Measurements from ENCODE around the gene UBE3B.

Gene UBE3B

GRCh38 chr12:109532721-109533486 lies 55.5 kb downstream of the UBE3B start:
- no peak for ATAC-seq
- TF ChIP-seq POU6F1 (CRISPR knock-in tag; IDR thresholded peaks at IDR 0.05; ENCODE audit: borderline replicate concordance, low read depth) (no peak), CSDC2 (CRISPR knock-in tag; IDR thresholded peaks at IDR 0.05) (no peak), ZFP3 (CRISPR knock-in tag; IDR thresholded peaks at IDR 0.05) (no peak), ZNF8 (CRISPR knock-in tag; IDR thresholded peaks at IDR 0.05) (no peak)

GRCh38 chr12:109533487-109533740 lies 56.0 kb downstream of the UBE3B start:
- no peak for ATAC-seq
- no peak for TF ChIP-seq ZNF565 (CRISPR knock-in tag; conservative IDR thresholded peaks at IDR 0.05; ENCODE audit: low read depth)
- TF ChIP-seq ISL1 (CRISPR knock-in tag; IDR thresholded peaks at IDR 0.05) = no peak
- TF ChIP-seq PPARA (CRISPR knock-in tag; IDR thresholded peaks at IDR 0.05; ENCODE audit: borderline replicate concordance) = no peak
- TF ChIP-seq POU6F1 (CRISPR knock-in tag; IDR thresholded peaks at IDR 0.05; ENCODE audit: borderline replicate concordance, low read depth) = no peak
- no peak for TF ChIP-seq ESRRG (CRISPR knock-in tag; IDR thresholded peaks at IDR 0.05)
- TF ChIP-seq ARNTL (CRISPR knock-in tag; IDR thresholded peaks at IDR 0.05; ENCODE audit: borderline replicate concordance, low read depth) = no peak
- no peak for TF ChIP-seq TCF4 (CRISPR knock-in tag; IDR thresholded peaks at IDR 0.05; ENCODE audit: borderline replicate concordance)
- TF ChIP-seq, protein P1, sequence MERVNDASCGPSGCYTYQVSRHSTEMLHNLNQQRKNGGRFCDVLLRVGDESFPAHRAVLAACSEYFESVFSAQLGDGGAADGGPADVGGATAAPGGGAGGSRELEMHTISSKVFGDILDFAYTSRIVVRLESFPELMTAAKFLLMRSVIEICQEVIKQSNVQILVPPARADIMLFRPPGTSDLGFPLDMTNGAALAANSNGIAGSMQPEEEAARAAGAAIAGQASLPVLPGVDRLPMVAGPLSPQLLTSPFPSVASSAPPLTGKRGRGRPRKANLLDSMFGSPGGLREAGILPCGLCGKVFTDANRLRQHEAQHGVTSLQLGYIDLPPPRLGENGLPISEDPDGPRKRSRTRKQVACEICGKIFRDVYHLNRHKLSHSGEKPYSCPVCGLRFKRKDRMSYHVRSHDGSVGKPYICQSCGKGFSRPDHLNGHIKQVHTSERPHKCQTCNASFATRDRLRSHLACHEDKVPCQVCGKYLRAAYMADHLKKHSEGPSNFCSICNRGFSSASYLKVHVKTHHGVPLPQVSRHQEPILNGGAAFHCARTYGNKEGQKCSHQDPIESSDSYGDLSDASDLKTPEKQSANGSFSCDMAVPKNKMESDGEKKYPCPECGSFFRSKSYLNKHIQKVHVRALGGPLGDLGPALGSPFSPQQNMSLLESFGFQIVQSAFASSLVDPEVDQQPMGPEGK (CRISPR knock-in tag; IDR thresholded peaks at IDR 0.05; ENCODE audit: borderline replicate concordance) = no peak
- no peak for TF ChIP-seq OSR1 (CRISPR knock-in tag; IDR thresholded peaks at IDR 0.05)
- TF ChIP-seq, protein P2, sequence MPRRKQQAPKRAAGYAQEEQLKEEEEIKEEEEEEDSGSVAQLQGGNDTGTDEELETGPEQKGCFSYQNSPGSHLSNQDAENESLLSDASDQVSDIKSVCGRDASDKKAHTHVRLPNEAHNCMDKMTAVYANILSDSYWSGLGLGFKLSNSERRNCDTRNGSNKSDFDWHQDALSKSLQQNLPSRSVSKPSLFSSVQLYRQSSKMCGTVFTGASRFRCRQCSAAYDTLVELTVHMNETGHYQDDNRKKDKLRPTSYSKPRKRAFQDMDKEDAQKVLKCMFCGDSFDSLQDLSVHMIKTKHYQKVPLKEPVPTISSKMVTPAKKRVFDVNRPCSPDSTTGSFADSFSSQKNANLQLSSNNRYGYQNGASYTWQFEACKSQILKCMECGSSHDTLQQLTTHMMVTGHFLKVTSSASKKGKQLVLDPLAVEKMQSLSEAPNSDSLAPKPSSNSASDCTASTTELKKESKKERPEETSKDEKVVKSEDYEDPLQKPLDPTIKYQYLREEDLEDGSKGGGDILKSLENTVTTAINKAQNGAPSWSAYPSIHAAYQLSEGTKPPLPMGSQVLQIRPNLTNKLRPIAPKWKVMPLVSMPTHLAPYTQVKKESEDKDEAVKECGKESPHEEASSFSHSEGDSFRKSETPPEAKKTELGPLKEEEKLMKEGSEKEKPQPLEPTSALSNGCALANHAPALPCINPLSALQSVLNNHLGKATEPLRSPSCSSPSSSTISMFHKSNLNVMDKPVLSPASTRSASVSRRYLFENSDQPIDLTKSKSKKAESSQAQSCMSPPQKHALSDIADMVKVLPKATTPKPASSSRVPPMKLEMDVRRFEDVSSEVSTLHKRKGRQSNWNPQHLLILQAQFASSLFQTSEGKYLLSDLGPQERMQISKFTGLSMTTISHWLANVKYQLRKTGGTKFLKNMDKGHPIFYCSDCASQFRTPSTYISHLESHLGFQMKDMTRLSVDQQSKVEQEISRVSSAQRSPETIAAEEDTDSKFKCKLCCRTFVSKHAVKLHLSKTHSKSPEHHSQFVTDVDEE (CRISPR knock-in tag; IDR thresholded peaks at IDR 0.05) = no peak
- no peak for TF ChIP-seq CREB5 (CRISPR knock-in tag; IDR thresholded peaks at IDR 0.05; ENCODE audit: low read depth)

- ATAC-seq = no peak
- TF ChIP-seq CREB5 (CRISPR knock-in tag; IDR thresholded peaks at IDR 0.05; ENCODE audit: low read depth) = no peak
- no peak for TF ChIP-seq RARB (CRISPR knock-in tag; IDR thresholded peaks at IDR 0.05)
- no peak for TF ChIP-seq CSDC2 (CRISPR knock-in tag; IDR thresholded peaks at IDR 0.05)
- TF ChIP-seq, protein P1 (CRISPR knock-in tag; IDR thresholded peaks at IDR 0.05; ENCODE audit: borderline replicate concordance) = no peak
- TF ChIP-seq OSR1 (CRISPR knock-in tag; IDR thresholded peaks at IDR 0.05) = no peak
- no peak for TF ChIP-seq ZNF8 (CRISPR knock-in tag; IDR thresholded peaks at IDR 0.05)
- TF ChIP-seq ZC3H10 (CRISPR knock-in tag; IDR thresholded peaks at IDR 0.05) = no peak
- no peak for TF ChIP-seq POU6F1 (CRISPR knock-in tag; IDR thresholded peaks at IDR 0.05; ENCODE audit: borderline replicate concordance, low read depth)
- no peak for TF ChIP-seq SNAI2 (CRISPR knock-in tag; IDR thresholded peaks at IDR 0.05)
- no peak for TF ChIP-seq GLIS3 (CRISPR knock-in tag; IDR thresholded peaks at IDR 0.05)
- TF ChIP-seq, protein P2 (CRISPR knock-in tag; IDR thresholded peaks at IDR 0.05) = no peak
- no peak for TF ChIP-seq ZFP30 (CRISPR knock-in tag; IDR thresholded peaks at IDR 0.05)
Observed at GRCh38 chr12:109534456-109534855, 57.0 kb downstream of the UBE3B start.

Measured in SK-N-SH treated with all-trans-retinoic acid at 6 μM for 48 hours (cell line).